SU-DHL-6 (cell line): Measurements from ENCODE around the gene TIAM2.

ENCODE experiments used
- H2AFZ ChIP-seq: fragments of 200-600 bp; sonication (generic); 2 replicates; pipeline ENCODE4 v1.6.1; 2014; ENCODE audit warnings: low read depth, mild to moderate bottlenecking, moderate library complexity, mixed read lengths, antibody characterized with exemption, low read length; ENCODE audit not compliant: severe bottlenecking
- H3F3A ChIP-seq: fragments of 200-600 bp; shearing (Covaris generic); 2 replicates; pipeline ENCODE4 v1.6.0; 2016; ENCODE audit warnings: antibody characterized with exemption, mild to moderate bottlenecking; ENCODE audit not compliant: insufficient read depth
- H3K27ac ChIP-seq: fragments of 200-600 bp; sonication (generic); 2 replicates; pipeline ENCODE4 v1.5.1; 2016; ENCODE audit warnings: low read depth, mild to moderate bottlenecking, low read length, moderate library complexity, mixed read lengths
- H3K27me3 ChIP-seq: fragments of 200-600 bp; sonication (generic), shearing (Covaris generic); 2 replicates; pipeline ENCODE4 v1.6.0; 2014; ENCODE audit warnings: mild to moderate bottlenecking, low read length
- H3K36me3 ChIP-seq: fragments of 200-600 bp; sonication (generic); 2 replicates; pipeline ENCODE4 v1.6.1; 2014; ENCODE audit warnings: mild to moderate bottlenecking, low read length, mixed read lengths
- H3K4me2 ChIP-seq: fragments of 300-600, 200-600 bp; shearing (Covaris generic), sonication (generic); 2 replicates; pipeline ENCODE4 v1.6.0; 2014; ENCODE audit warnings: low read length, low read depth, mild to moderate bottlenecking; ENCODE audit not compliant: poor library complexity, severe bottlenecking
- H3K4me3 ChIP-seq: fragments of 200-600 bp; sonication (generic); 2 replicates; pipeline ENCODE4 v1.5.1; 2014; ENCODE audit warnings: antibody characterized with exemption, low read length, mild to moderate bottlenecking, mixed read lengths; ENCODE audit not compliant: insufficient read depth, poor library complexity, severe bottlenecking
- H3K79me2 ChIP-seq: fragments of 200-600 bp; sonication (generic); 2 replicates; pipeline ENCODE4 v1.6.1; 2014; ENCODE audit warnings: mild to moderate bottlenecking, low read length, moderate library complexity; ENCODE audit not compliant: insufficient read depth
- H3K9ac ChIP-seq: fragments of 200-600 bp; sonication (generic); 2 replicates; pipeline ENCODE4 v1.7.0; 2014; ENCODE audit warnings: mild to moderate bottlenecking, low read length
- H3K9me2 ChIP-seq: fragments of 200-600 bp; sonication (generic); replicated peaks from 2 replicates; pipeline ENCODE4 v1.6.1; 2014; ENCODE audit warnings: low read length; ENCODE audit not compliant: insufficient read depth
- H3K9me3 ChIP-seq: fragments of 200-600 bp; sonication (generic); 2 replicates; pipeline ENCODE4 v1.6.1; 2014; ENCODE audit warnings: low read length, mixed read lengths; ENCODE audit not compliant: insufficient read depth
- H4K20me1 ChIP-seq: fragments of 200-600 bp; sonication (generic); 2 replicates; pipeline ENCODE4 v1.6.1; 2014; ENCODE audit warnings: low read depth, mild to moderate bottlenecking, antibody characterized with exemption, low read length, moderate library complexity, mixed read lengths
- CTCF ChIP-seq: fragments of 200-600 bp; sonication (generic); IDR thresholded peaks from one replicate; pipeline ENCODE4 v1.5.1; 2017; ENCODE audit warnings: antibody characterized with exemption, mild to moderate bottlenecking, low read length, moderate library complexity; ENCODE audit not compliant: insufficient read depth, poor library complexity, severe bottlenecking
- EZH2phosphoT487 ChIP-seq: fragments of 200-600 bp; sonication (generic), shearing (Covaris generic); conservative IDR thresholded peaks from 2 replicates; pipeline ENCODE4 v1.6.1; 2018; ENCODE audit warnings: mild to moderate bottlenecking, antibody characterized with exemption, low read length, moderate library complexity, mixed read lengths

TIAM2 gene

GRCh38 chr6:155253337-155253736 is 258.2 kb downstream of the TIAM2 start:
- Histone ChIP-seq H3K27me3 (no peaks in the 10 kb centered on the region), H3K79me2 (no peaks in the 10 kb centered on the region), H3F3A (peaks cover 23% of the 10 kb centered on the region; the same call in 1 of the 2 replicates), H3K4me2 (no peak overlapping the region), H2AFZ (no peak overlapping the region), H4K20me1 (no peaks in the 10 kb centered on the region), H3K9me3 (no peaks in the 10 kb centered on the region), H3K9me2 (no peaks in the 10 kb centered on the region), H3K9ac (no peak overlapping the region), H3K4me3 (no peak overlapping the region), H3K36me3 (peaks cover 58% of the 10 kb centered on the region), H3K27ac (no peak overlapping the region)
- TF ChIP-seq EZH2phosphoT487 = no peak
- no peak for TF ChIP-seq CTCF

DNA sequence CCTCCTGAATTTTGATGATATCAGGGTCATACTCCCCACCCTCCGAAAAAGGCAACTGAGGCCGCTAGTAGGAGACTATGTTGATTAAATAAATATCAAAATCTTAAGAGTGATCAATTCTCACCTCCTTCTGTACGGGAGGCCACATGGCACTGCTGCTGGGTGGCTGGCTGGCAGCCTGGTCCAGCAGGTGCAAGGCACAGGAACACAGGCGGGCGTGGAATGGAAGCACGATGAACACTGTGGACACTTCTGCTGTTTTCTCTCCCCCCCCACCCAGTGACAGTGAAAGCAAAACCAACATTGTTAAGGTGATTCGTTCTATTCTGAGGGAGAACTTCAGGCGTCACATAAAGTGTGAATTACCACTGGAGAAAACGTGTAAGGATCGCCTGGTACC is 259.0 kb downstream of the TIAM2 start:
- Histone ChIP-seq H3K9me3 (no peaks in the 10 kb centered on the region), H3K9ac (no peak overlapping the region), H3K4me2 (no peak overlapping the region), H3K79me2 (no peaks in the 10 kb centered on the region), H3K27ac (no peak overlapping the region), H3K27me3 (no peaks in the 10 kb centered on the region), H2AFZ (no peak overlapping the region), H4K20me1 (no peaks in the 10 kb centered on the region), H3K36me3 (peaks cover 54% of the 10 kb centered on the region), H3F3A (peaks cover 19% of the 10 kb centered on the region; the same call in 1 of the 2 replicates), H3K9me2 (no peaks in the 10 kb centered on the region), H3K4me3 (no peak overlapping the region)
- TF ChIP-seq CTCF (no peak), EZH2phosphoT487 (no peak)

DNA sequence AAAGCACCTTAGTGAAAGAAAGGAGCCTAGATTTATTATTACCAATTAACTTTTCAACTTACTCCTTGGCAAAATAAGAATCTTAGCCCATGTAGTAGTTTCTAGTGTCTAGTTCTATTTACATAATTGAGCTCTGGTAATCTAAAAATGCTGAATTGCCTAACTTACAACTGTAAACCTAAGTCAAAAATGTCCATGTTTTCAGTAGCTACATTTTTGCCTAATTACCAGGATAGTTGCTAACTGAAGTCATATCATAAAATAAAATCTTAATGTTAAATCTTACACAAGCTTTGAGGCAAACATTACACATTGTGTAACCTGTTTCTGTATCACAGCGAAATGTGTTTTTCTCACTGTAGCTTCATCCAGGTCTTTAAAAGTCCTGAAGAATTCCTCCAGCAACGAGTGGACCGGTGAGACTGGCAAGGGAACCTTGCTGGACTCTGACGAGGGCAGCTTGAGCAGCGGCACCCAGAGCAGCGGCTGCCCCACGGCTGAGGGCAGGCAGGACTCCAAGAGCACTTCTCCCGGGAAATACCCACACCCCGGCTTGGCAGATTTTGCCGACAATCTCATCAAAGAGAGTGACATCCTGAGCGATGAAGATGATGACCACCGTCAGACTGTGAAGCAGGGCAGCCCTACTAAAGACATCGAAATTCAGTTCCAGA is 261.1 kb downstream of the TIAM2 start:
- Histone ChIP-seq H2AFZ (no peak overlapping the region), H3K79me2 (no peaks in the 10 kb centered on the region; the same call in 1 of the 2 replicates), H3K4me2 (no peak overlapping the region), H3K4me3 (no peak overlapping the region), H3F3A (peaks cover 12% of the 10 kb centered on the region; the same call in 1 of the 2 replicates), H3K27me3 (no peaks in the 10 kb centered on the region), H3K9me3 (no peaks in the 10 kb centered on the region), H3K9ac (no peak overlapping the region), H4K20me1 (no peaks in the 10 kb centered on the region), H3K27ac (no peak overlapping the region), H3K36me3 (peaks cover 40% of the 10 kb centered on the region), H3K9me2 (no peaks in the 10 kb centered on the region)
- no peak for TF ChIP-seq EZH2phosphoT487
- no peak for TF ChIP-seq CTCF
